Measurements from ENCODE around the gene TRIM44.

DNA sequence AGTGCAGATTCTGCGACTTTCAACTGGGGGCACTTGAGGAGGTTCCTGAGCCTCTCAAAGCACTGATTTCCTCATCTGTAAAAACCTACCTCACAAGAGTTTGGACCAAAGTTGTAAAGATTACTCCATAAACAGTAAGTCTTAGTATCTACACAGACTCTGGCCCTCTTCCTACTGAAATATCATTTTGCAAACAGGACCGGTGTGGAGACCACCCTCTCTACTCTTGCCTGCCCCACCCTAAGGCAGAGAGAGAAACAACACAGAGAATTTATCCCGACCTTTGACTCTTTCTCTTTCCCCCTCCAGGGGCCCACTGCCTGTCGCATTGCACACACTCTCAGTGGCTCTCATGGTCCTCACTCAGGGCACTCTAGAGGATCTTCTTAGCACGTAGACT, 163.4 kb downstream of the TRIM44 start:
- TF ChIP-seq POLR2A (IDR thresholded peaks at IDR 0.05; ENCODE audit: low read depth) (no peak), EP300 (IDR thresholded peaks at IDR 0.05) (no peak), POLR2AphosphoS5 (IDR thresholded peaks at IDR 0.05) (no peak)
- TF ChIP-seq, protein P1, sequence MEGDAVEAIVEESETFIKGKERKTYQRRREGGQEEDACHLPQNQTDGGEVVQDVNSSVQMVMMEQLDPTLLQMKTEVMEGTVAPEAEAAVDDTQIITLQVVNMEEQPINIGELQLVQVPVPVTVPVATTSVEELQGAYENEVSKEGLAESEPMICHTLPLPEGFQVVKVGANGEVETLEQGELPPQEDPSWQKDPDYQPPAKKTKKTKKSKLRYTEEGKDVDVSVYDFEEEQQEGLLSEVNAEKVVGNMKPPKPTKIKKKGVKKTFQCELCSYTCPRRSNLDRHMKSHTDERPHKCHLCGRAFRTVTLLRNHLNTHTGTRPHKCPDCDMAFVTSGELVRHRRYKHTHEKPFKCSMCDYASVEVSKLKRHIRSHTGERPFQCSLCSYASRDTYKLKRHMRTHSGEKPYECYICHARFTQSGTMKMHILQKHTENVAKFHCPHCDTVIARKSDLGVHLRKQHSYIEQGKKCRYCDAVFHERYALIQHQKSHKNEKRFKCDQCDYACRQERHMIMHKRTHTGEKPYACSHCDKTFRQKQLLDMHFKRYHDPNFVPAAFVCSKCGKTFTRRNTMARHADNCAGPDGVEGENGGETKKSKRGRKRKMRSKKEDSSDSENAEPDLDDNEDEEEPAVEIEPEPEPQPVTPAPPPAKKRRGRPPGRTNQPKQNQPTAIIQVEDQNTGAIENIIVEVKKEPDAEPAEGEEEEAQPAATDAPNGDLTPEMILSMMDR (IDR thresholded peaks at IDR 0.05), result no peak
